ENCODE data around the gene IGSF1.

DNA sequence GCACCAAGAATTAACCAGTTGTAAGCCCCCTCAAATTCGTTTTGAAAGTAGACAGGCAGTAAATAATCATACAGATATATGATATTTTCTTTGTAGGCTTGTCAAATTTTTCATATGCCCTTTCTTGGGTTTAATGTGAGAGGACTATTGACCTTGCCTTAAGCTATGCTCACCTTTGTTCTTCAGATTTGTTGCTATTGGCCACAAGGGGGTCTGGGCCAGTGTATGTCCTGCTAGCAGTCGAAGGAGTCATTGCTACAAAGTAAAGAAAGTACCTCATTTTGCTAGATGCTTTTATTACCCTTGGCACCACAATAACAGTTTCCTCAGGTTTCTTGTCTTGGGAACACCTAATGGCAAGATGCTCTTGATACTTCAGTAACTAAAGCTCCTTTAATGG, 51.7 kb downstream of the IGSF1 start:
- TF ChIP-seq, protein P1, sequence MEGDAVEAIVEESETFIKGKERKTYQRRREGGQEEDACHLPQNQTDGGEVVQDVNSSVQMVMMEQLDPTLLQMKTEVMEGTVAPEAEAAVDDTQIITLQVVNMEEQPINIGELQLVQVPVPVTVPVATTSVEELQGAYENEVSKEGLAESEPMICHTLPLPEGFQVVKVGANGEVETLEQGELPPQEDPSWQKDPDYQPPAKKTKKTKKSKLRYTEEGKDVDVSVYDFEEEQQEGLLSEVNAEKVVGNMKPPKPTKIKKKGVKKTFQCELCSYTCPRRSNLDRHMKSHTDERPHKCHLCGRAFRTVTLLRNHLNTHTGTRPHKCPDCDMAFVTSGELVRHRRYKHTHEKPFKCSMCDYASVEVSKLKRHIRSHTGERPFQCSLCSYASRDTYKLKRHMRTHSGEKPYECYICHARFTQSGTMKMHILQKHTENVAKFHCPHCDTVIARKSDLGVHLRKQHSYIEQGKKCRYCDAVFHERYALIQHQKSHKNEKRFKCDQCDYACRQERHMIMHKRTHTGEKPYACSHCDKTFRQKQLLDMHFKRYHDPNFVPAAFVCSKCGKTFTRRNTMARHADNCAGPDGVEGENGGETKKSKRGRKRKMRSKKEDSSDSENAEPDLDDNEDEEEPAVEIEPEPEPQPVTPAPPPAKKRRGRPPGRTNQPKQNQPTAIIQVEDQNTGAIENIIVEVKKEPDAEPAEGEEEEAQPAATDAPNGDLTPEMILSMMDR (conservative IDR thresholded peaks at IDR 0.05; ENCODE audit: low read depth, low read length) = no peak
- no peak for TF ChIP-seq EZH2 (IDR thresholded peaks at IDR 0.05; ENCODE audit: low read length, unreplicated experiment)
- no peak for TF ChIP-seq EZH2phosphoT487 (IDR thresholded peaks at IDR 0.05; ENCODE audit: borderline replicate concordance, low read length)
